Renal pelvis (tissue), 12 donors: Measurements from ENCODE around the gene MYO15B. TPM values are rescaled to one million over a fixed set of nuclear protein-coding genes. Genes with fewer than 3 reads are reported as not detected.

Experiments used
- DNase-seq: peaks from one replicate; pipeline ENCODE4 v3.0.0-alpha.2; 2013
- long read RNA-seq, 16 experiments: transcript quantifications; one replicate each; lab custom pipeline, GENCODE V29; 2026
- polyA plus RNA-seq, 3 donors: library from polyadenylated mRNA; unstranded; fragments of 120-200 nt; gene quantifications; one replicate each; pipeline ENCODE4 v1.2.1, GENCODE V29; 2013; ENCODE audit not compliant: insufficient read length in 3 of 3

MYO15B gene
- polyA plus RNA-seq = 100 to 1,000 TPM; 130 to 193 (median 175) TPM
- long read RNA-seq, donor 1, partial matches to known transcripts = 0 of 1 reads
- long read RNA-seq, donor 1, other reads (novel, unspliced or antisense) = 0 of 1 reads
- long read RNA-seq, donor 2, partial matches to known transcripts = 0 of 1 reads
- long read RNA-seq, donor 2, other reads (novel, unspliced or antisense) = 0 of 1 reads
- long read RNA-seq, donor 3 = 0 reads
- long read RNA-seq, donor 4, partial matches to known transcripts = 12 of 15 reads
- long read RNA-seq, donor 4, other reads (novel, unspliced or antisense) = 0 of 15 reads
- long read RNA-seq, donor 5, partial matches to known transcripts = 0 of 2 reads
- long read RNA-seq, donor 5, other reads (novel, unspliced or antisense) = 0 of 2 reads
- long read RNA-seq, donor 6, partial matches to known transcripts = 5 of 6 reads
- long read RNA-seq, donor 6, other reads (novel, unspliced or antisense) = 0 of 6 reads
- long read RNA-seq, donor 7, partial matches to known transcripts = 0 of 3 reads
- long read RNA-seq, donor 7, other reads (novel, unspliced or antisense) = 0 of 3 reads
- long read RNA-seq, donor 8, partial matches to known transcripts = 0 of 3 reads
- long read RNA-seq, donor 8, other reads (novel, unspliced or antisense) = 0 of 3 reads
- long read RNA-seq, donor 9, partial matches to known transcripts = 28 of 30 reads
- long read RNA-seq, donor 9, other reads (novel, unspliced or antisense) = 0 of 30 reads
- long read RNA-seq, donor 10, partial matches to known transcripts = 11 of 15 reads
- long read RNA-seq, donor 10, other reads (novel, unspliced or antisense) = 0 of 15 reads
- long read RNA-seq, donor 11, partial matches to known transcripts = 0 of 3 reads
- long read RNA-seq, donor 11, other reads (novel, unspliced or antisense) = 0 of 3 reads
- long read RNA-seq, donor 12, partial matches to known transcripts = 24 of 28 reads
- long read RNA-seq, donor 12, other reads (novel, unspliced or antisense) = 0 of 28 reads
- long read RNA-seq, donor 13, partial matches to known transcripts = 0 of 4 reads
- long read RNA-seq, donor 13, other reads (novel, unspliced or antisense) = 0 of 4 reads
- long read RNA-seq, donor 14 = 0 reads
- long read RNA-seq, donor 15 = 0 reads
- long read RNA-seq, donor 16, partial matches to known transcripts = 10 of 10 reads
- long read RNA-seq, donor 16, other reads (novel, unspliced or antisense) = 0 of 10 reads

GRCh38 chr17:75587675-75588595, at the start of gene MYO15B:
Gene MYO15B, plus strand, starts transcription at chr17:75587800. Its CDS starts 258 bp downstream, at chr17:75588058.
- DNase-seq = peak; percentile 72

GRCh38 chr17:75539967-75540729, 47.5 kb upstream of the MYO15B start:
- DNase-seq = no peak

- DNase-seq = no peak
Observed at GRCh38 chr17:75540923-75541503, 46.6 kb upstream of the MYO15B start.

- DNase-seq = no peak
Observed at GRCh38 chr17:75542229-75542628, 45.4 kb upstream of the MYO15B start.

- DNase-seq = no peak
Observed at GRCh38 chr17:75542728-75543336, 44.8 kb upstream of the MYO15B start.

GRCh38 chr17:75544250-75544649, 43.4 kb upstream of the MYO15B start:
- DNase-seq = no peak

- no peak for DNase-seq
Observed at GRCh38 chr17:75546181-75546580, 41.4 kb upstream of the MYO15B start.

GRCh38 chr17:75547091-75547490, 40.5 kb upstream of the MYO15B start:
- no peak for DNase-seq

- DNase-seq = no peak
Observed at GRCh38 chr17:75548813-75549212, 38.8 kb upstream of the MYO15B start.

- DNase-seq = peak; percentile 83
Observed at GRCh38 chr17:75549246-75550138, 38.1 kb upstream of the MYO15B start.

GRCh38 chr17:75550139-75550465, 37.5 kb upstream of the MYO15B start:
- no peak for DNase-seq

- DNase-seq = no peak
Observed at GRCh38 chr17:75551266-75551665, 36.3 kb upstream of the MYO15B start.

GRCh38 chr17:75552425-75553294, 34.9 kb upstream of the MYO15B start:
- no peak for DNase-seq

- DNase-seq = no peak
Observed at GRCh38 chr17:75553295-75554110, 34.1 kb upstream of the MYO15B start.

GRCh38 chr17:75555679-75556153, 31.9 kb upstream of the MYO15B start:
- no peak for DNase-seq
